ENCODE data around the gene PIP5K1B.

DNA sequence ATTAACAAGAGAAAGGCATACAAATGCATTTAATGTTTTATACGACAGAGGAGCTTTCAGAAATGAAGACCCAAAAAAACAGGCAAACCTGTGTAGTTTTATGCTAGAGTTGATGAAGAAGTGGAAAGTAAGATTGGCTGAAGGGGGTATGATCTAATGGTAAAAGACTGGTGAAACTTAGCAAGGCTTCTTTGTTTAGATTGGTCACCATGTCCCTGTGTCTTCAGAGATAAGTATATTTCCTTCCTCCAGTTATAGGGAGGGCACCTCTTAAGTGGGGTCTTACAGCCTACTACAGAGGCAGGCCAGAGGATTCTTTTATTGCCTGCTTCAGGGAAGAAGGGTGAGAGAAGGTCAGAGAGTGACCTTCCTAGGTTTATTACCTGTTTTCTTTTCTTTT lies 252.4 kb downstream of the PIP5K1B start:
- TF ChIP-seq POLR2AphosphoS5 (IDR thresholded peaks at IDR 0.05) (no peak), POLR2A (IDR thresholded peaks at IDR 0.05) (no peak), EP300 (IDR thresholded peaks at IDR 0.05) (no peak)
- TF ChIP-seq, protein P1, sequence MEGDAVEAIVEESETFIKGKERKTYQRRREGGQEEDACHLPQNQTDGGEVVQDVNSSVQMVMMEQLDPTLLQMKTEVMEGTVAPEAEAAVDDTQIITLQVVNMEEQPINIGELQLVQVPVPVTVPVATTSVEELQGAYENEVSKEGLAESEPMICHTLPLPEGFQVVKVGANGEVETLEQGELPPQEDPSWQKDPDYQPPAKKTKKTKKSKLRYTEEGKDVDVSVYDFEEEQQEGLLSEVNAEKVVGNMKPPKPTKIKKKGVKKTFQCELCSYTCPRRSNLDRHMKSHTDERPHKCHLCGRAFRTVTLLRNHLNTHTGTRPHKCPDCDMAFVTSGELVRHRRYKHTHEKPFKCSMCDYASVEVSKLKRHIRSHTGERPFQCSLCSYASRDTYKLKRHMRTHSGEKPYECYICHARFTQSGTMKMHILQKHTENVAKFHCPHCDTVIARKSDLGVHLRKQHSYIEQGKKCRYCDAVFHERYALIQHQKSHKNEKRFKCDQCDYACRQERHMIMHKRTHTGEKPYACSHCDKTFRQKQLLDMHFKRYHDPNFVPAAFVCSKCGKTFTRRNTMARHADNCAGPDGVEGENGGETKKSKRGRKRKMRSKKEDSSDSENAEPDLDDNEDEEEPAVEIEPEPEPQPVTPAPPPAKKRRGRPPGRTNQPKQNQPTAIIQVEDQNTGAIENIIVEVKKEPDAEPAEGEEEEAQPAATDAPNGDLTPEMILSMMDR (IDR thresholded peaks at IDR 0.05) = no peak

Measured in sigmoid colon (tissue), 4 donors.